GM12874 (cell line): ENCODE data around the gene TNFRSF8.

ENCODE experiments used
- TF ChIP-seq, protein P1 (sequence below): IDR thresholded peaks from 2 replicates; pipeline ENCODE4 v1.5.1; 2011; ENCODE audit warnings: low read depth, mild to moderate bottlenecking, control low read depth, low read length, moderate library complexity; ENCODE audit not compliant: insufficient read depth

Gene TNFRSF8

DNA sequence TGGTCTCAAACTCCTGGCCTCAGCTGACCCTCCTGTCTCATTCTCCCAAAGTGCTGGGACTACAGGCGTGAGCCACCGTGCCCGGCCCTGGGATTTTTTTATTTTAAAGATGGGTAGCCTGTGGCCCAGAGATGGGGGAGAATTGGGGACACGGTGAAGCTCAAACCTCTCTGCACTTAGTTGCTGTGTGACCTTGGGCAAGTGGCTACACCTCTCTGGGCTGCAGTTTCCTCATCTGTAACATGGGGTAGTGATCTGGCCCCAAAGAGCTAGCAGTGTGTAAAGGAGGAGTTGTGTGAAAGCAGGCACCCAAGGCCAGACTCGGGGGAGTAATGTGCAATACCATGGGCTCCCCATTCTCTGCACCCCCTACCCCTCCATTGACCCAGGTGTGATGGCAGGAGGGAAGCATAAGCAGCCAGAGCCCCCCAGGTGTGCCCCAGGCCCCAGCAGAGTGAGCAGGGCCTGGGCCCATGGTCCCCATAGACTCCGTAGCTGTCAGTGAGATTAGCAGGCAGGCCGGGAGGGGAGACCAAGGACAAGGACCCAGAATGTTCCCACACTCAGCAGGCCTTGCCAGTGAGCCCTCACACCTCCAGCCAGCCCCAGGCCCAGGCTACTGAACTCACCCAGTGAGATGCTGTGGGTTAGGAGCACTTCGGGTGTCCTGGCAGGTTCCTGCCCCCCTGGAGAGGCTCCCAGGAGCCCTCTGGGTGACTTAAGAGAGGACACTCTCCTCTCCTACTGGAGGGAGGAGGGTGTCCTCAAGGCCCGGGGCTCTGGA is 17.9 kb downstream of the TNFRSF8 start:
- TF ChIP-seq, protein P1, sequence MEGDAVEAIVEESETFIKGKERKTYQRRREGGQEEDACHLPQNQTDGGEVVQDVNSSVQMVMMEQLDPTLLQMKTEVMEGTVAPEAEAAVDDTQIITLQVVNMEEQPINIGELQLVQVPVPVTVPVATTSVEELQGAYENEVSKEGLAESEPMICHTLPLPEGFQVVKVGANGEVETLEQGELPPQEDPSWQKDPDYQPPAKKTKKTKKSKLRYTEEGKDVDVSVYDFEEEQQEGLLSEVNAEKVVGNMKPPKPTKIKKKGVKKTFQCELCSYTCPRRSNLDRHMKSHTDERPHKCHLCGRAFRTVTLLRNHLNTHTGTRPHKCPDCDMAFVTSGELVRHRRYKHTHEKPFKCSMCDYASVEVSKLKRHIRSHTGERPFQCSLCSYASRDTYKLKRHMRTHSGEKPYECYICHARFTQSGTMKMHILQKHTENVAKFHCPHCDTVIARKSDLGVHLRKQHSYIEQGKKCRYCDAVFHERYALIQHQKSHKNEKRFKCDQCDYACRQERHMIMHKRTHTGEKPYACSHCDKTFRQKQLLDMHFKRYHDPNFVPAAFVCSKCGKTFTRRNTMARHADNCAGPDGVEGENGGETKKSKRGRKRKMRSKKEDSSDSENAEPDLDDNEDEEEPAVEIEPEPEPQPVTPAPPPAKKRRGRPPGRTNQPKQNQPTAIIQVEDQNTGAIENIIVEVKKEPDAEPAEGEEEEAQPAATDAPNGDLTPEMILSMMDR = no peak

DNA sequence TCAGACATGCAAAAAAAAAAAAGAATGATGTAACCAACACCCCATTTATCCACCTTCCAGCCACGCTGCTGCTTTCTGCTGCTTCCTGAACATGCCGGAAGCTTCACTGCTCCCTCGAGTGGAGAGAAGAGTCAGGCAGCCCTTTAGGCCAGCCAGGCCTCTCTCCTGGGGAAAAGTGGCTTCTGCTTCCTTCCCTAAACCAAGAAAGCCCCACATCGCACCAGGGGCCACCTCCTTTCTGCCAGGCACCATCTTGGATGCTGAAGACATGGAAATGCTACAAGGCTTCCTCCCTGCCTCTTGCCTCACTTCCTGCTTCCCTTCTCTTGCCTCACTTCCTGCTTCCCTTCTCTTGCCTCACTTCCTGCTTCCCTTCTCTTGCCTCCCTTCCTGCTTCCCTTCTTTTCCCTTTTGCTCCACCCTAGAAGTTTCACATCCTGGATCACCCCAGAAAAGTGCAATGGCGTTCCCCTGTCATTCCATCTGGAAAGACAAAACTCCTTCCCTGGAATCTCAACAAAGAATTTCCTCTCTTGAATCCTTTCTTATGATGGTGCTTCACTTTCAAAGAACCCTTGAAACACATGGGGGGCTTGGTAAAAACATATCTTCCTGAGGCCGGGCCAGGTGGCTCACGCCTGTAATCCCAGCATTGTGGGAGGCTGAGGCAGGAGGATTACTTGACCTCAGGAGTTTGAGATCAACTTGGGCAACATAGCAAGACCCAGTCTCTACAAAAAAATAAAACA is 18.7 kb downstream of the TNFRSF8 start:
- TF ChIP-seq, protein P1 = no peak

DNA sequence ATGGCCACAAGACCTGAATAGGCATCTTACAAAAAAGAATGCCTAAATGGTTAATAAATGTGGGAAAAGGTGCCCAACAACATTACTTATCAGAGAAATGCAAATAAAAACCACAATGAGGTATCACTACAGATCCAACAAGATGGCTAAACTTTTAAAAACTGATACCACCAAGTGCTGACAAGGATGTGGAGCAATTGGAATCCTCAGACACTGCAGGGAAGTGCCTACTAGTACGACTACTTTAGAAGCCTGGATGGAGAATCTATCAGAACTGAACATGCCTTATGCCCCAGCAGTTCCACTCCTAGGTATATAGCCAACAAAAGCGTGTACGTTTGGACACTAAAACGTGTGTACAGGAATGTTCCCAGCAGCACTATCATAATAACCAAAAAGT is 19.9 kb downstream of the TNFRSF8 start:
- TF ChIP-seq, protein P1 = no peak

DNA sequence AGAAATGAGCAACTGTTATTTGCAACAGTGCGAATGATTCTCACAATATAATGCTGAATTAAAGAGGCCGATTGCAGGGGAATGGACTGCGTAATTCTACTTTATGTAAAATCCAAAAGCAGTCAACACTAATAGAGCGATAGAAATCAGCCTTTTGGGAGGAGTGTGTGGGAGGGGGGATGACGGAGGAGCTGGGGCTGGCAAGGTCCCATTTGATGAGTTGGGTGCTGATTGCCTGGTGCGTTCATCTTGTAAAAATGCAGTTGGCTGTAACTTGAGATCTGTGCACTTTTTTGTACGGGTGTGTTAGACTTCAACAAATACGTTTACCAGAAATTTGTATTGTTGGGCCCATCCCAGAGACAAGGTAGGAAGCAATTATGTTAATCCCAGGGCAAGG is 20.7 kb downstream of the TNFRSF8 start:
- TF ChIP-seq, protein P1 = no peak

DNA sequence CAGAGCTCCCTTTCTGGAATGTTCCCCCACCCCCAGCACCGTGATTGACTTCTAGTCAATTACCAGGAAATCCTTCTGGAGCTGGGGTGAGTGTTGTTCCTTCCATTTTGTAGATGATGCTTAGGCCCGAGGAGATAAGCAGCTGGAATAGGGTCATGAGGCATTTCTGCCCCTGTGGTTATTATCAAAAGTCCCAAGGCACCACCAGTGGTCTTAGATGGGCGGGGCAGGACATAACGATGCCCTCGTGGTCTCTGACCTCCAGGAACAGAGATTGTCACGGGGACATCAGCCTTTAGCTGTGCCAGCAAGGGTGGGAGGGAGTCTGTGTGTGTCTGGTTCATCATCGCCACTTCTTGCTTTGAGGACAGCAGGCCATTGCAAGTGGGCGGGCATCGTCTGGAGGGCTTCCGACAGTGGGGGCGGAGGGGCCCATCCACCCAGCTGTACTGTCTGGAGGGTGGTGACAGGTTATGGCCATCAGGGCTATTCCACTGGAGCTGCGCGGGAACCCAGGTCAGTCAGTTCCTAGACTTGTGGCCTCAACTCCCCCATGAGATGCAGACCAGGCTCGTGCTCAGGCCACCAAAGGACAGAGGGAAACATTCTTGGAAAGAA is 22.6 kb downstream of the TNFRSF8 start:
- TF ChIP-seq, protein P1 = no peak

DNA sequence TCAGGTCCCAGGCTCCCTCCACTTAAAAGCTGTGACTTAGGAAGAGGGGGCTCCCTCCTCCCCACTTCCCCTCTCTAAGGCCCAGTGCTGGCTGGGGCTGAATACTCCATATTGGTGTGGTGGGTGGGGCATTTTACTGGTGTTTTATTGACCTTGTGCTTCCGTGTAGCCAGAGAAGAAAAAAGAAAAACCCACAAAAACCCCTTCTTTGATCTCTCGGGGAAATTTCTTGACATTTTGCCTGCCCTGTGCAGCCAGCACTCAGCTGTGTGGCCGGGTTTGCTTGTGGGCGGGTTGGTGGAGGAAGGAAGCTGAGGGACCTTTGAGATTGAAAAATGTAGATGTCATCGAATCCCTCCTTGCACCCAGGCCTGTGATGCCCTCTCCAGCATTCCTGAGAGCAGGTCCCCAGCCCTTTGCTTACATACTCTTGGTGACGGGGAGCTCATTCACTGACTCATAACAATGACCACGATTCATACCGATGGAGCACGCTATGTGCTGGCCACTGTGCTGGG is 24.8 kb downstream of the TNFRSF8 start:
- TF ChIP-seq, protein P1 = no peak

DNA sequence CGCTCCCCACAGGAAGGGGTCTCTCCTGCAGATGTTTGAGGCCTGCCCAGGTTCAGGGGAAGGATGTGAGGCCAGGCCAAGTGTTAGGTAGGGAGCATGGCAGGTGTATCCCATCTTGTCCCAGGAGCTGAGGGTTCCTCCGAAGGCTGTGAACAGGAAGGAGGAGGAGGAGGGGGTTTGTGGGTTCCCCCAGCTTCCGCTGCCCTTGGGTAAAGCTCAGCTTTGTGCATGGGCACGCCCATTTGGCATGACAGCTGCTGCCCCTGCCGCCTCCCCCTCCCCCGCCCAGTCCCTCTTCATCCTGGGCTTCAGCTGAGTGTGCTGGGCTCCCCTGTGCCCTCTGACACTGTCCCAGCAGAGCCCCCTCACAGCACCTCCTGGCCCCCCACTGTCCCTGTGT is 25.5 kb downstream of the TNFRSF8 start:
- TF ChIP-seq, protein P1 = no peak
